Measurements from ENCODE around the gene CD300LF. TPM values are rescaled to one million over a fixed set of nuclear protein-coding genes. Genes with fewer than 3 reads are reported as not detected.

Gene CD300LF
- total and polyA plus RNA-seq, 10 of the 15 experiments (the other 5 are each of a cell fraction or from before 2014, with no cell fraction given) = 0.15 TPM; not detected in 9

DNA sequence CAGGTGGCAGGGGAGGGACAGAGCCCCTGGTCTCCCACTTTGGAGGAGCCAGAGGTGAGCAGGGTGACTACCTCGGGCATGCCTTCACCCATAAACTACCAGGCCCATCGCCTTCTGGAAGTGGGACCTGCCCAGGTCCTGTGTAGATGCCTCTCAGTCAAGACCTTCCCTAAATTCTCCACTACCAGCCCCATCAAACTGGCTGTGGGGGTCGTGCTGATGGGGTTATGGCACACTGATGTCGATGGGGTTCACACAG lies 18.6 kb upstream of the CD300LF start:
- Histone ChIP-seq H4K20me1 (ENCODE audit: control insufficient read depth, insufficient read depth) (no peaks in the 10 kb centered on the region), H3K9me3 (replicated peaks; ENCODE audit: control insufficient read depth, insufficient read depth, low read length) (no peaks in the 10 kb centered on the region; the same call in 2 of the 3 replicates), H3K4me3 (no peak overlapping the region), H3K4me1 (ENCODE audit: control insufficient read depth, insufficient read depth, low read length) (peaks cover 11% of the 10 kb centered on the region), H3K27me3 (replicated peaks in 1 of 2; ENCODE audit: control insufficient read depth in 2 of 2, insufficient read depth in 2 of 2, low read length in 1 of 2) (no peaks in the 10 kb centered on the region), H2AFZ (ENCODE audit: control insufficient read depth, low read depth, low read length) (no peak overlapping the region), H3K36me3 (ENCODE audit: control insufficient read depth in 2 of 2, insufficient read depth in 2 of 2, low read length in 1 of 2) (no peaks in the 10 kb centered on the region), H3K9ac (ENCODE audit: control insufficient read depth, insufficient read depth, low read length) (no peak overlapping the region), H3K79me2 (ENCODE audit: control insufficient read depth, insufficient read depth, low read length) (no peaks in the 10 kb centered on the region), H3K4me2 (ENCODE audit: control insufficient read depth, insufficient read depth) (no peak overlapping the region), H3K27ac (ENCODE audit: control insufficient read depth, insufficient read depth) (no peak overlapping the region)
- WGBS (ENCODE audit: insufficient coverage, insufficient replicate concordance, low lambda C conversion rate, missing lambda C conversion rate) = 34% methylated on average over 4 of the region's 4 CpGs
- no TSS peak for BruUV-seq (replicated peaks)
- CTCF ChIA-PET = no interaction called here
- ATAC-seq (no peak), FAIRE-seq (no peak), DNase-seq (ENCODE audit: low read depth, low spot score) (no peak)
- POLR2A ChIA-PET = no interaction called here
- intact Hi-C loops (cut with micrococcal nuclease; ENCODE audit: unreplicated experiment) (no loop called here), in situ Hi-C loops (cut with MboI) (no loop called here)
- RAD21 ChIA-PET (ENCODE audit: unreplicated experiment) = no interaction called here
- SMC1A ChIA-PET (ENCODE audit: uncharacterized antibody, unreplicated experiment) = no interaction called here
- TF ChIP-seq NFYB (IDR thresholded peaks at IDR 0.05; ENCODE audit: insufficient read depth, low read depth, low read length) = no peak
- TF ChIP-seq, protein P1, sequence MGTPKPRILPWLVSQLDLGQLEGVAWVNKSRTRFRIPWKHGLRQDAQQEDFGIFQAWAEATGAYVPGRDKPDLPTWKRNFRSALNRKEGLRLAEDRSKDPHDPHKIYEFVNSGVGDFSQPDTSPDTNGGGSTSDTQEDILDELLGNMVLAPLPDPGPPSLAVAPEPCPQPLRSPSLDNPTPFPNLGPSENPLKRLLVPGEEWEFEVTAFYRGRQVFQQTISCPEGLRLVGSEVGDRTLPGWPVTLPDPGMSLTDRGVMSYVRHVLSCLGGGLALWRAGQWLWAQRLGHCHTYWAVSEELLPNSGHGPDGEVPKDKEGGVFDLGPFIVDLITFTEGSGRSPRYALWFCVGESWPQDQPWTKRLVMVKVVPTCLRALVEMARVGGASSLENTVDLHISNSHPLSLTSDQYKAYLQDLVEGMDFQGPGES (IDR thresholded peaks at IDR 0.05) = no peak

DNA sequence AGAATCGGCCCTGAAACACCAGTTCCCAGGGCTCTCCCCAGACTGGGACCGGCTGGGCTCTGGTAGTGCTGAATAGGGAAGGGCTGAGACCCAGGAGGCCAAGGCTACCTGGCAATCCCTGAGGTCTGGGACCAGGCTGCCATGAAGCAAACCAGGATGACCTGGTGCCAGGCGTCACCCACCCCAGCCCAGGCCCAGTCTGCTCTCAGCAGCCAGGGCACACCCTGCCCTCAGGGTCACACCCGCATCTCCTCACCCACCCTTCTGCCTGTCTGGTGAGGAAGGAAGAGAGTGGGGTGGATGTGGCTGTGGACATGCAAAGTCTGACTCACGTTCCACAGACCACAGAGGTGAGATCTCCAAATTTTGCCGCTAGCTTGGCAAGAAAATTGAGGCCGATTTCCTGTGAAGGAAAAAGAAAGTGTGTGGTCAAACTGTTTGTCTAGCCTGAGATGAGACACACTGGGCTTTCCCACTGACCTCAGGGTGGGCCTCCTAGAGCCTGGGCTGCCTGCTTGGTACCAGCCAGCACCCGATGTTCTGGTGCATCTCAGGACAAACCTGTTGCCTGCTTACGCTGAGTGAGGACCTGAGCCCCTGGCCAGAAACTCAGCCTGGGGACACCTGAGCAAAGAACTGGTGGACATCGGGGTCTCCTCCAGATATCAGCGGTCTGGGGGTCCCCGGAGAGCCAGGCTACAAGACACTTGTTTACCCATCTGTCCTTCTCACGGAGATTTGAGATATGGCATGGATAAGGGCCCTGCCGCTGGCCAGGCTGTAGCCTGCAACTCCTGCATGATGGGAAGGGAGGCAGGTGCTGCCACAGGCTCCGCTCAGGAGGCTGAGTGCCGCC lies 18.0 kb upstream of the CD300LF start:
- Histone ChIP-seq H3K9me3 (replicated peaks; ENCODE audit: control insufficient read depth, insufficient read depth, low read length) (no peaks in the 10 kb centered on the region; the same call in 2 of the 3 replicates), H3K36me3 (ENCODE audit: control insufficient read depth in 2 of 2, insufficient read depth in 2 of 2, low read length in 1 of 2) (no peaks in the 10 kb centered on the region), H3K79me2 (ENCODE audit: control insufficient read depth, insufficient read depth, low read length) (no peaks in the 10 kb centered on the region), H3K4me2 (ENCODE audit: control insufficient read depth, insufficient read depth) (no peak overlapping the region), H2AFZ (ENCODE audit: control insufficient read depth, low read depth, low read length) (no peak overlapping the region), H3K9ac (ENCODE audit: control insufficient read depth, insufficient read depth, low read length) (no peak overlapping the region), H3K27me3 (replicated peaks in 1 of 2; ENCODE audit: control insufficient read depth in 2 of 2, insufficient read depth in 2 of 2, low read length in 1 of 2) (no peaks in the 10 kb centered on the region), H4K20me1 (ENCODE audit: control insufficient read depth, insufficient read depth) (no peaks in the 10 kb centered on the region), H3K27ac (ENCODE audit: control insufficient read depth, insufficient read depth) (no peak overlapping the region), H3K4me3 (no peak overlapping the region), H3K4me1 (ENCODE audit: control insufficient read depth, insufficient read depth, low read length) (peaks cover 11% of the 10 kb centered on the region)
- ChIA-PET RAD21 (ENCODE audit: unreplicated experiment) (no interaction called here), CTCF (no interaction called here), POLR2A (no interaction called here), SMC1A (ENCODE audit: uncharacterized antibody, unreplicated experiment) (no interaction called here)
- DNase-seq (ENCODE audit: low read depth, low spot score) (no peak), FAIRE-seq (no peak), ATAC-seq (peak; percentile 72)
- intact Hi-C loops (cut with micrococcal nuclease; ENCODE audit: unreplicated experiment) (no loop called here), in situ Hi-C loops (cut with MboI) (no loop called here)
- BruUV-seq (replicated peaks) = no TSS peak
- WGBS (ENCODE audit: insufficient coverage, insufficient replicate concordance, low lambda C conversion rate, missing lambda C conversion rate) = 20% methylated on average over 16 of the region's 16 CpGs
- TF ChIP-seq MTA2 (IDR thresholded peaks at IDR 0.05; ENCODE audit: low read depth) (peak; percentile 24; the same call in 1 of the 2 replicates), JUNB (IDR thresholded peaks at IDR 0.05) (no peak), RAD21 (IDR thresholded peaks at IDR 0.05; ENCODE audit: insufficient read depth, low read depth, low read length) (no peak), TCF7 (IDR thresholded peaks at IDR 0.05; ENCODE audit: borderline replicate concordance) (no peak), STAT3 (IDR thresholded peaks at IDR 0.05; ENCODE audit: low read depth, low read length) (no peak)
- TF ChIP-seq, protein P2, sequence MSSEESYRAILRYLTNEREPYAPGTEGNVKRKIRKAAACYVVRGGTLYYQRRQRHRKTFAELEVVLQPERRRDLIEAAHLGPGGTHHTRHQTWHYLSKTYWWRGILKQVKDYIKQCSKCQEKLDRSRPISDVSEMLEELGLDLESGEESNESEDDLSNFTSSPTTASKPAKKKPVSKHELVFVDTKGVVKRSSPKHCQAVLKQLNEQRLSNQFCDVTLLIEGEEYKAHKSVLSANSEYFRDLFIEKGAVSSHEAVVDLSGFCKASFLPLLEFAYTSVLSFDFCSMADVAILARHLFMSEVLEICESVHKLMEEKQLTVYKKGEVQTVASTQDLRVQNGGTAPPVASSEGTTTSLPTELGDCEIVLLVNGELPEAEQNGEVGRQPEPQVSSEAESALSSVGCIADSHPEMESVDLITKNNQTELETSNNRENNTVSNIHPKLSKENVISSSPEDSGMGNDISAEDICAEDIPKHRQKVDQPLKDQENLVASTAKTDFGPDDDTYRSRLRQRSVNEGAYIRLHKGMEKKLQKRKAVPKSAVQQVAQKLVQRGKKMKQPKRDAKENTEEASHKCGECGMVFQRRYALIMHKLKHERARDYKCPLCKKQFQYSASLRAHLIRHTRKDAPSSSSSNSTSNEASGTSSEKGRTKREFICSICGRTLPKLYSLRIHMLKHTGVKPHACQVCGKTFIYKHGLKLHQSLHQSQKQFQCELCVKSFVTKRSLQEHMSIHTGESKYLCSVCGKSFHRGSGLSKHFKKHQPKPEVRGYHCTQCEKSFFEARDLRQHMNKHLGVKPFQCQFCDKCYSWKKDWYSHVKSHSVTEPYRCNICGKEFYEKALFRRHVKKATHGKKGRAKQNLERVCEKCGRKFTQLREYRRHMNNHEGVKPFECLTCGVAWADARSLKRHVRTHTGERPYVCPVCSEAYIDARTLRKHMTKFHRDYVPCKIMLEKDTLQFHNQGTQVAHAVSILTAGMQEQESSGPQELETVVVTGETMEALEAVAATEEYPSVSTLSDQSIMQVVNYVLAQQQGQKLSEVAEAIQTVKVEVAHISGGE (CRISPR knock-in tag; IDR thresholded peaks at IDR 0.05) = no peak
- TF ChIP-seq, protein P3, sequence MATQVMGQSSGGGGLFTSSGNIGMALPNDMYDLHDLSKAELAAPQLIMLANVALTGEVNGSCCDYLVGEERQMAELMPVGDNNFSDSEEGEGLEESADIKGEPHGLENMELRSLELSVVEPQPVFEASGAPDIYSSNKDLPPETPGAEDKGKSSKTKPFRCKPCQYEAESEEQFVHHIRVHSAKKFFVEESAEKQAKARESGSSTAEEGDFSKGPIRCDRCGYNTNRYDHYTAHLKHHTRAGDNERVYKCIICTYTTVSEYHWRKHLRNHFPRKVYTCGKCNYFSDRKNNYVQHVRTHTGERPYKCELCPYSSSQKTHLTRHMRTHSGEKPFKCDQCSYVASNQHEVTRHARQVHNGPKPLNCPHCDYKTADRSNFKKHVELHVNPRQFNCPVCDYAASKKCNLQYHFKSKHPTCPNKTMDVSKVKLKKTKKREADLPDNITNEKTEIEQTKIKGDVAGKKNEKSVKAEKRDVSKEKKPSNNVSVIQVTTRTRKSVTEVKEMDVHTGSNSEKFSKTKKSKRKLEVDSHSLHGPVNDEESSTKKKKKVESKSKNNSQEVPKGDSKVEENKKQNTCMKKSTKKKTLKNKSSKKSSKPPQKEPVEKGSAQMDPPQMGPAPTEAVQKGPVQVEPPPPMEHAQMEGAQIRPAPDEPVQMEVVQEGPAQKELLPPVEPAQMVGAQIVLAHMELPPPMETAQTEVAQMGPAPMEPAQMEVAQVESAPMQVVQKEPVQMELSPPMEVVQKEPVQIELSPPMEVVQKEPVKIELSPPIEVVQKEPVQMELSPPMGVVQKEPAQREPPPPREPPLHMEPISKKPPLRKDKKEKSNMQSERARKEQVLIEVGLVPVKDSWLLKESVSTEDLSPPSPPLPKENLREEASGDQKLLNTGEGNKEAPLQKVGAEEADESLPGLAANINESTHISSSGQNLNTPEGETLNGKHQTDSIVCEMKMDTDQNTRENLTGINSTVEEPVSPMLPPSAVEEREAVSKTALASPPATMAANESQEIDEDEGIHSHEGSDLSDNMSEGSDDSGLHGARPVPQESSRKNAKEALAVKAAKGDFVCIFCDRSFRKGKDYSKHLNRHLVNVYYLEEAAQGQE (IDR thresholded peaks at IDR 0.05; ENCODE audit: low read depth, low read length) = no peak
